ENCODE results near the gene KIF5A.

The KIF5A gene

GRCh38 chr12:57579011-57579410 lies 29.2 kb downstream of the KIF5A start:
- no peak overlapping the region for H3K9ac ChIP-seq (ENCODE audit: low read depth, low read length, poor library complexity)
- no peak overlapping the region for H3K14ac ChIP-seq (ENCODE audit: low read length)
- H4K91ac ChIP-seq (ENCODE audit: low read depth, low read length, poor library complexity): no peak overlapping the region
- no peak overlapping the region for H2AFZ ChIP-seq (ENCODE audit: low read length)
- H3K27ac ChIP-seq (replicated peaks; ENCODE audit: low read length): no peak overlapping the region
- WGBS, 2 donors (ENCODE audit: extremely low coverage in 2 of 2, insufficient read length in 2 of 2, insufficient replicate concordance in 1 of 2): no CpG with 5 or more reads among the region's 2 CpGs
- H3K23ac ChIP-seq (ENCODE audit: low read depth, low read length, poor library complexity): no peak overlapping the region
- no peak overlapping the region for H2BK15ac ChIP-seq (ENCODE audit: low read length)
- DNase-seq (ENCODE audit: low spot score): no peak
- H3K18ac ChIP-seq (ENCODE audit: low read length): no peak overlapping the region
- no peak overlapping the region for H3K4me2 ChIP-seq (ENCODE audit: insufficient read depth, low read length, poor library complexity, severe bottlenecking)
- H2AK5ac ChIP-seq (ENCODE audit: low read depth, low read length): no peak overlapping the region
- H2BK120ac ChIP-seq (ENCODE audit: low read depth, low read length): no peak overlapping the region
- peaks cover 26 to 43% of the 10 kb centered on the region in 2 donors for H3K36me3 ChIP-seq (replicated peaks in 1 of 2; ENCODE audit: control insufficient read depth in 2 of 2, insufficient read depth in 2 of 2, low read length in 2 of 2)
- H2BK5ac ChIP-seq (ENCODE audit: low read length): no peak overlapping the region
- no peaks in the 10 kb centered on the region for H3K9me3 ChIP-seq (replicated peaks in 1 of 2; ENCODE audit: control insufficient read depth in 2 of 2, insufficient read depth in 1 of 2, low read depth in 1 of 2, low read length in 2 of 2)
- no peaks in the 10 kb centered on the region for H3K27me3 ChIP-seq (ENCODE audit: control insufficient read depth in 3 of 3, insufficient read depth in 3 of 3, low read depth in 1 of 3, low read length in 3 of 3)
- H2BK12ac ChIP-seq (ENCODE audit: low read length): no peak overlapping the region
- H3K4ac ChIP-seq (ENCODE audit: low read length): no peak overlapping the region
- no peak overlapping the region for H3K4me3 ChIP-seq (ENCODE audit: low read length in 2 of 2)
- no peaks in the 10 kb centered on the region for H3K4me1 ChIP-seq (ENCODE audit: control insufficient read depth in 2 of 2, insufficient read depth in 1 of 2, low read depth in 1 of 2, low read length in 2 of 2)
- H3K79me1 ChIP-seq (ENCODE audit: low read depth, low read length): no peaks in the 10 kb centered on the region
- no peak overlapping the region for H4K8ac ChIP-seq (ENCODE audit: low read depth, low read length)

- Histone ChIP-seq H3K79me1 (ENCODE audit: low read depth, low read length) (no peaks in the 10 kb centered on the region), H3K9me3 (replicated peaks in 1 of 2; ENCODE audit: control insufficient read depth in 2 of 2, insufficient read depth in 1 of 2, low read depth in 1 of 2, low read length in 2 of 2) (no peaks in the 10 kb centered on the region), H3K4me2 (ENCODE audit: insufficient read depth, low read length, poor library complexity, severe bottlenecking) (no peak overlapping the region), H2BK15ac (ENCODE audit: low read length) (no peak overlapping the region), H3K36me3 (replicated peaks in 1 of 2; ENCODE audit: control insufficient read depth in 2 of 2, insufficient read depth in 2 of 2, low read length in 2 of 2) (peaks cover 27 to 41% of the 10 kb centered on the region in 2 donors), H3K27me3 (ENCODE audit: control insufficient read depth in 3 of 3, insufficient read depth in 3 of 3, low read depth in 1 of 3, low read length in 3 of 3) (no peaks in the 10 kb centered on the region), H3K27ac (replicated peaks; ENCODE audit: low read length) (no peak overlapping the region), H3K4me3 (ENCODE audit: low read length in 2 of 2) (no peak overlapping the region), H3K18ac (ENCODE audit: low read length) (no peak overlapping the region), H3K4ac (ENCODE audit: low read length) (no peak overlapping the region), H3K23ac (ENCODE audit: low read depth, low read length, poor library complexity) (peak overlapping the region; percentile 56), H3K4me1 (ENCODE audit: control insufficient read depth in 2 of 2, insufficient read depth in 1 of 2, low read depth in 1 of 2, low read length in 2 of 2) (no peaks in the 10 kb centered on the region), H2BK5ac (ENCODE audit: low read length) (no peak overlapping the region), H3K14ac (ENCODE audit: low read length) (no peak overlapping the region), H2AK5ac (ENCODE audit: low read depth, low read length) (no peak overlapping the region), H3K9ac (ENCODE audit: low read depth, low read length, poor library complexity) (no peak overlapping the region), H2AFZ (ENCODE audit: low read length) (no peak overlapping the region), H2BK12ac (ENCODE audit: low read length) (no peak overlapping the region), H4K91ac (ENCODE audit: low read depth, low read length, poor library complexity) (no peak overlapping the region), H4K8ac (ENCODE audit: low read depth, low read length) (no peak overlapping the region), H2BK120ac (ENCODE audit: low read depth, low read length) (no peak overlapping the region)
- no CpG with 5 or more reads among the region's 8 CpGs for WGBS, 2 donors (ENCODE audit: extremely low coverage in 2 of 2, insufficient read length in 2 of 2, insufficient replicate concordance in 1 of 2)
- DNase-seq (ENCODE audit: low spot score): no peak
These were observed 30.0 kb downstream of the KIF5A start for GRCh38 chr12:57579677-57580465.

- Histone ChIP-seq H3K79me1 (ENCODE audit: low read depth, low read length) (no peaks in the 10 kb centered on the region), H3K27me3 (ENCODE audit: control insufficient read depth in 3 of 3, insufficient read depth in 3 of 3, low read depth in 1 of 3, low read length in 3 of 3) (no peaks in the 10 kb centered on the region), H3K23ac (ENCODE audit: low read depth, low read length, poor library complexity) (peak overlapping the region; percentile 56), H2BK15ac (ENCODE audit: low read length) (no peak overlapping the region), H4K91ac (ENCODE audit: low read depth, low read length, poor library complexity) (no peak overlapping the region), H2BK12ac (ENCODE audit: low read length) (no peak overlapping the region), H3K18ac (ENCODE audit: low read length) (no peak overlapping the region), H3K4me2 (ENCODE audit: insufficient read depth, low read length, poor library complexity, severe bottlenecking) (no peak overlapping the region), H3K4me1 (ENCODE audit: control insufficient read depth in 2 of 2, insufficient read depth in 1 of 2, low read depth in 1 of 2, low read length in 2 of 2) (no peaks in the 10 kb centered on the region), H3K9me3 (replicated peaks in 1 of 2; ENCODE audit: control insufficient read depth in 2 of 2, insufficient read depth in 1 of 2, low read depth in 1 of 2, low read length in 2 of 2) (no peaks in the 10 kb centered on the region), H2AFZ (ENCODE audit: low read length) (no peak overlapping the region), H3K36me3 (replicated peaks in 1 of 2; ENCODE audit: control insufficient read depth in 2 of 2, insufficient read depth in 2 of 2, low read length in 2 of 2) (peaks cover 22 to 38% of the 10 kb centered on the region in 2 donors), H2BK5ac (ENCODE audit: low read length) (no peak overlapping the region), H3K14ac (ENCODE audit: low read length) (no peak overlapping the region), H3K4me3 (ENCODE audit: low read length in 2 of 2) (no peak overlapping the region), H3K4ac (ENCODE audit: low read length) (no peak overlapping the region), H3K9ac (ENCODE audit: low read depth, low read length, poor library complexity) (no peak overlapping the region), H2BK120ac (ENCODE audit: low read depth, low read length) (no peak overlapping the region), H3K27ac (replicated peaks; ENCODE audit: low read length) (no peak overlapping the region), H2AK5ac (ENCODE audit: low read depth, low read length) (no peak overlapping the region), H4K8ac (ENCODE audit: low read depth, low read length) (no peak overlapping the region)
- WGBS, 2 donors (ENCODE audit: extremely low coverage in 2 of 2, insufficient read length in 2 of 2, insufficient replicate concordance in 1 of 2): no CpG with 5 or more reads among the region's 4 CpGs
- DNase-seq (ENCODE audit: low spot score): no peak
These were observed 30.6 kb downstream of the KIF5A start for GRCh38 chr12:57580466-57580795.

GRCh38 chr12:57581802-57582201 lies 32.0 kb downstream of the KIF5A start:
- Histone ChIP-seq H3K4me1 (ENCODE audit: control insufficient read depth in 2 of 2, insufficient read depth in 1 of 2, low read depth in 1 of 2, low read length in 2 of 2) (no peaks in the 10 kb centered on the region), H2BK5ac (ENCODE audit: low read length) (no peak overlapping the region), H2BK12ac (ENCODE audit: low read length) (no peak overlapping the region), H3K36me3 (replicated peaks in 1 of 2; ENCODE audit: control insufficient read depth in 2 of 2, insufficient read depth in 2 of 2, low read length in 2 of 2) (peaks cover 16 to 25% of the 10 kb centered on the region in 2 donors), H3K4me3 (ENCODE audit: low read length in 2 of 2) (no peak overlapping the region), H3K14ac (ENCODE audit: low read length) (no peak overlapping the region), H3K18ac (ENCODE audit: low read length) (no peak overlapping the region), H2BK15ac (ENCODE audit: low read length) (no peak overlapping the region), H3K9me3 (replicated peaks in 1 of 2; ENCODE audit: control insufficient read depth in 2 of 2, insufficient read depth in 1 of 2, low read depth in 1 of 2, low read length in 2 of 2) (no peaks in the 10 kb centered on the region), H2AK5ac (ENCODE audit: low read depth, low read length) (no peak overlapping the region), H2AFZ (ENCODE audit: low read length) (no peak overlapping the region), H2BK120ac (ENCODE audit: low read depth, low read length) (no peak overlapping the region), H4K91ac (ENCODE audit: low read depth, low read length, poor library complexity) (no peak overlapping the region), H3K9ac (ENCODE audit: low read depth, low read length, poor library complexity) (no peak overlapping the region), H3K23ac (ENCODE audit: low read depth, low read length, poor library complexity) (no peak overlapping the region), H3K79me1 (ENCODE audit: low read depth, low read length) (no peaks in the 10 kb centered on the region), H3K4ac (ENCODE audit: low read length) (no peak overlapping the region), H3K27me3 (ENCODE audit: control insufficient read depth in 3 of 3, insufficient read depth in 3 of 3, low read depth in 1 of 3, low read length in 3 of 3) (no peaks in the 10 kb centered on the region), H3K27ac (replicated peaks; ENCODE audit: low read length) (no peak overlapping the region), H4K8ac (ENCODE audit: low read depth, low read length) (no peak overlapping the region), H3K4me2 (ENCODE audit: insufficient read depth, low read length, poor library complexity, severe bottlenecking) (no peak overlapping the region)
- no CpG with 5 or more reads among the region's 1 CpG for WGBS, 2 donors (ENCODE audit: extremely low coverage in 2 of 2, insufficient read length in 2 of 2, insufficient replicate concordance in 1 of 2)
- no peak for DNase-seq (ENCODE audit: low spot score)

All from neuronal stem cell (in vitro differentiated cells).